ENCODE results near the gene SEC22A. TPM values are rescaled to one million over a fixed set of nuclear protein-coding genes. Genes with fewer than 3 reads are reported as not detected.

SEC22A gene
- total and polyA plus RNA-seq, 10 of the 15 experiments (the other 5 are each of a cell fraction or from before 2014, with no cell fraction given), result 19.3 to 70.3 (median 36.7) TPM

GRCh38 chr3:123201557-123202427 is at the start of gene SEC22A (continued):
- no peak for TF ChIP-seq ZBTB4 (CRISPR knock-in tag; IDR thresholded peaks at IDR 0.05)
- TF ChIP-seq TAF1 (IDR thresholded peaks at IDR 0.05; ENCODE audit: borderline replicate concordance, low read depth, low read length), result peak; percentile 73
- no peak for TF ChIP-seq ZBTB33 (IDR thresholded peaks at IDR 0.05)
- TF ChIP-seq REST (IDR thresholded peaks at IDR 0.05; ENCODE audit: low read depth, low read length), result no peak
- TF ChIP-seq RBBP5 (conservative IDR thresholded peaks at IDR 0.05), result no peak
- peak; percentile 85 for TF ChIP-seq NFYB (IDR thresholded peaks at IDR 0.05; ENCODE audit: insufficient read depth, low read depth, low read length)
- no peak for TF ChIP-seq FOXK2 (IDR thresholded peaks at IDR 0.05)
- 0 out of 2 replicates have a peak, but pooled peaks have one; percentile 49 for TF ChIP-seq HCFC1 (IDR thresholded peaks at IDR 0.05; ENCODE audit: low read length)
- peak; percentile 66 for TF ChIP-seq SP1 (IDR thresholded peaks at IDR 0.05; ENCODE audit: low read depth, low read length)
- TF ChIP-seq FOS (IDR thresholded peaks at IDR 0.05; ENCODE audit: borderline replicate concordance, extremely low read depth, insufficient read length), result peak; percentile 18
- TF ChIP-seq CREB1 (IDR thresholded peaks at IDR 0.05; ENCODE audit: low read depth), result peak; percentile 96
- TF ChIP-seq E2F4 (IDR thresholded peaks at IDR 0.05; ENCODE audit: low read depth, low read length), result peak; percentile 60; the same call in 1 of the 2 replicates
- no peak for TF ChIP-seq RB1 (IDR thresholded peaks at IDR 0.05; ENCODE audit: borderline replicate concordance)
- TF ChIP-seq NFIC (IDR thresholded peaks at IDR 0.05; ENCODE audit: low read depth, low read length), result no peak
- TF ChIP-seq SUPT20H (IDR thresholded peaks at IDR 0.05; ENCODE audit: borderline replicate concordance, control insufficient read depth, low read depth, low read length), result no peak
- TF ChIP-seq SRF (IDR thresholded peaks at IDR 0.05; ENCODE audit: low read depth in 2 of 2, low read length in 2 of 2), result 0 out of 4 replicates have a peak, but pooled peaks of 1 of the 2 experiments have one; percentile 52
- TF ChIP-seq MTA3 (IDR thresholded peaks at IDR 0.05; ENCODE audit: borderline replicate concordance, low read length), result no peak
- no peak for TF ChIP-seq WRNIP1 (IDR thresholded peaks at IDR 0.05; ENCODE audit: borderline replicate concordance, low read depth, low read length)
- TF ChIP-seq ZNF207 (IDR thresholded peaks at IDR 0.05; ENCODE audit: borderline replicate concordance), result no peak

All from GM12878 (cell line).